Mucosa of descending colon (tissue), 3 donors: ENCODE data around the gene BARX1. TPM values are rescaled to one million over a fixed set of nuclear protein-coding genes. Genes with fewer than 3 reads are reported as not detected.
A peak's percentile ranks its signal among the peaks of the same experiment; 100 is the strongest.
"Not testable (repeated sequence)": the region's sequence is repeated elsewhere in the genome, so short reads cannot be mapped to it uniquely, and the experiment has no call there.

Experiments used
- ATAC-seq: fragments of 200-7000 bp; cut with Tn5 transposase; one replicate; pipeline ENCODE4 v1.9.1; 2020; ENCODE audit warnings: mild to moderate bottlenecking, moderate library complexity
- DNase-seq, 3 donors: peaks; one replicate each; pipeline ENCODE4 v3.0.0-alpha.2; 2020
- H3K36me3 ChIP-seq: fragments of 200-600 bp; one replicate; pipeline ENCODE4 v1.8.0; 2021; ENCODE audit warnings: low read depth, mild to moderate bottlenecking
- H3K4me1 ChIP-seq: fragments of 200-600 bp; one replicate; pipeline ENCODE4 v1.8.0; 2021; ENCODE audit warnings: low read depth, mild to moderate bottlenecking
- H3K4me3 ChIP-seq: fragments of 200-600 bp; one replicate; pipeline ENCODE4 v1.8.0; 2021; ENCODE audit warnings: mild to moderate bottlenecking
- H3K9me3 ChIP-seq: fragments of 200-600 bp; one replicate; pipeline ENCODE4 v1.8.0; 2021; ENCODE audit warnings: mild to moderate bottlenecking
- CTCF ChIP-seq: fragments of 200-600 bp; IDR thresholded peaks from one replicate; pipeline ENCODE4 v1.8.0; 2022; ENCODE audit warnings: antibody characterized with exemption, mild to moderate bottlenecking
- intact Hi-C, 2 donors: fragments of 100-400 bp; cut with DNase I in 1 of 2; cut with micrococcal nuclease in 1 of 2; formaldehyde crosslinking; loops; one replicate each; pipeline versions ENCODE4 v1.11.0 to v1.11.1; 2022; cut with DNase I, micrococcal nuclease
- total RNA-seq, 3 donors: library from RNA; stranded (reverse); fragmentation: NEBNext Ultra II Directional in 2 of 3; extraction: Animal tissue kit (Norgen Biotek cat#: 25700) in 2 of 3; gene quantifications; one replicate each; pipeline versions ENCODE4 v1.2.1 to v1.2.4, GENCODE V29; 2021 to 2023
- donor health status: DM: no; HTN: no; CAD: no; lungs with moderate emphysema.
- donor health status: DM: no; HTN: no; CAD: no.
- donor health status: DM: no; HTN: yes; CAD: no.

BARX1 gene
- total RNA-seq, 3 donors from 2014 or later = 0.17 TPM; not detected in 2

GRCh38 chr9:93963969-93964368 lies 8.8 kb upstream of the BARX1 start:
- Histone ChIP-seq H3K9me3 (no peaks in the 10 kb centered on the region), H3K4me1 (peaks cover 6% of the 10 kb centered on the region), H3K4me3 (no peak overlapping the region), H3K36me3 (no peaks in the 10 kb centered on the region)
- no peak for TF ChIP-seq CTCF
- ATAC-seq (no peak), DNase-seq (no peak)
- intact Hi-C loops = loop anchor here in 1 of 2 donors (2.0 kb wide), 1 partner anchor 281 kb away; no protein-coding TSS in a partner anchor

- not testable (repeated sequence) for H3K36me3 ChIP-seq, H3K4me3 ChIP-seq, H3K9me3 ChIP-seq, DNase-seq, ATAC-seq
- intact Hi-C loops = loop anchor here in 1 of 2 donors (2.0 kb wide), 1 partner anchor 281 kb away; no protein-coding TSS in a partner anchor
- H3K4me1 ChIP-seq = peaks cover 11% of the 10 kb centered on the region
Measured at GRCh38 chr9:93963489-93963888, 8.3 kb upstream of the BARX1 start.

GRCh38 chr9:93962561-93963440 lies 7.6 kb upstream of the BARX1 start:
- Histone ChIP-seq H3K4me3 (no peak overlapping the region), H3K36me3 (no peaks in the 10 kb centered on the region), H3K9me3 (no peaks in the 10 kb centered on the region), H3K4me1 (peaks cover 14% of the 10 kb centered on the region)
- DNase-seq (peak; percentile 72 to 89 (median 79)), ATAC-seq (peak; percentile 88)
- peak; percentile 54 for TF ChIP-seq CTCF
- intact Hi-C loops = loop anchor here in 1 of 2 donors (2.0 kb wide), 1 partner anchor 280 kb away; no protein-coding TSS in a partner anchor

- Histone ChIP-seq H3K4me1 (peaks cover 14% of the 10 kb centered on the region), H3K4me3 (no peak overlapping the region), H3K9me3 (no peaks in the 10 kb centered on the region), H3K36me3 (no peaks in the 10 kb centered on the region)
- DNase-seq (no peak), ATAC-seq (no peak)
- no peak for TF ChIP-seq CTCF
- intact Hi-C loops = loop anchor here in 1 of 2 donors (2.0 kb wide), 1 partner anchor 279 kb away; no protein-coding TSS in a partner anchor
Measured at GRCh38 chr9:93962017-93962416, 6.9 kb upstream of the BARX1 start.

- Histone ChIP-seq H3K4me1 (peaks cover 14% of the 10 kb centered on the region), H3K4me3 (no peak overlapping the region), H3K36me3 (no peaks in the 10 kb centered on the region), H3K9me3 (no peaks in the 10 kb centered on the region)
- intact Hi-C loops = no loop called here
- no peak for ATAC-seq
- DNase-seq = no peak
- no peak for TF ChIP-seq CTCF
Measured at GRCh38 chr9:93960971-93961841, 6.1 kb upstream of the BARX1 start.
